SK-N-SH (cell line): ENCODE data around the gene CLCN3. TPM values are rescaled to one million over a fixed set of nuclear protein-coding genes. Genes with fewer than 3 reads are reported as not detected.
"Not testable (repeated sequence)": the region's sequence is repeated elsewhere in the genome, so short reads cannot be mapped to it uniquely, and the experiment has no call there.

Experiments used
- CTCF ChIA-PET: fragments of 300-600, 350-600 bp; formaldehyde crosslinking; extraction: SDS; loops from one replicate; lab custom pipeline; 2021; lab: Yijun Ruan, JAX
- POLR2A ChIA-PET: fragments of 350-600 bp; sonication (Branson Sonifier 250); formaldehyde crosslinking; extraction: SDS; loops from one replicate; lab custom pipeline; 2020; ENCODE audit warnings: antibody characterized with exemption, inconsistent platforms; lab: Yijun Ruan, JAX
- DNase-seq: peaks from one replicate; pipeline ENCODE4 v3.0.0; 2012
- H2AFZ ChIP-seq: fragments of 200-600 bp; sonication (generic); 2 replicates; pipeline ENCODE4 v1.8.1; 2016; ENCODE audit warnings: antibody characterized with exemption, mild to moderate bottlenecking, low read depth
- H3F3A ChIP-seq: fragments of 200-600 bp; sonication (generic); replicated peaks from 2 replicates; pipeline ENCODE3; 2016; ENCODE audit warnings: antibody characterized with exemption, mild to moderate bottlenecking; ENCODE audit not compliant: insufficient read depth
- H3K27ac ChIP-seq, 2 experiments: fragments of 200-500 bp in 1 of 2; fragments of 200-600 bp in 1 of 2; sonication (Bioruptor generic) in 1 of 2; sonication (generic), shearing (Covaris generic) in 1 of 2; 2 replicates each; pipeline versions ENCODE4 v1.5.1 to v1.6.1; 2014 to 2016; ENCODE audit warnings: low read depth in 2 of 2, inconsistent platforms in 1 of 2, low read length in 1 of 2, mild to moderate bottlenecking in 1 of 2, mixed read lengths in 1 of 2
- H3K27me3 ChIP-seq: fragments of 200-600 bp; sonication (generic), shearing (Covaris generic); 2 replicates; pipeline ENCODE4 v1.6.1; 2016; ENCODE audit warnings: mixed run types; ENCODE audit not compliant: insufficient read depth
- H3K36me3 ChIP-seq, 2 experiments: fragments of 200-500 bp in 1 of 2; fragments of 200-600 bp in 1 of 2; sonication (Bioruptor generic) in 1 of 2; sonication (generic) in 1 of 2; replicated peaks in 1 of 2; 2 replicates each; pipeline versions ENCODE3 to v1.5.1; 2014 to 2016; ENCODE audit warnings: low read length in 1 of 2, mild to moderate bottlenecking in 1 of 2; ENCODE audit not compliant: insufficient read depth in 2 of 2, control insufficient read depth in 1 of 2
- H3K4me1 ChIP-seq, 2 experiments: fragments of 200-500 bp in 1 of 2; fragments of 200-600 bp in 1 of 2; sonication (Bioruptor generic) in 1 of 2; sonication (generic), shearing (Covaris generic) in 1 of 2; 2 replicates each; pipeline versions ENCODE4 v1.5.1 to v1.6.1; 2014 to 2016; ENCODE audit warnings: low read depth in 1 of 2, low read length in 1 of 2, mixed run types in 1 of 2; ENCODE audit not compliant: insufficient read depth in 2 of 2, control insufficient read depth in 1 of 2
- H3K4me2 ChIP-seq: fragments of 200-600 bp; sonication (generic), shearing (Covaris generic); 2 replicates; pipeline ENCODE4 v1.6.1; 2017; ENCODE audit warnings: mixed run types
- H3K4me3 ChIP-seq, 2 experiments: fragments of 200-500 bp in 1 of 2; fragments of 200-600 bp in 1 of 2; sonication (Bioruptor generic) in 1 of 2; sonication (generic), shearing (Covaris generic) in 1 of 2; 2 replicates each; pipeline versions ENCODE4 v1.5.1 to v1.8.1; 2014 to 2016; ENCODE audit warnings: low read depth in 2 of 2, inconsistent platforms in 1 of 2, low read length in 1 of 2, mild to moderate bottlenecking in 1 of 2, mixed read lengths in 1 of 2, moderate library complexity in 1 of 2
- H3K79me2 ChIP-seq: fragments of 200-600 bp; sonication (generic); 2 replicates; pipeline ENCODE4 v1.8.1; 2017; ENCODE audit warnings: mild to moderate bottlenecking; ENCODE audit not compliant: insufficient read depth
- H3K9ac ChIP-seq: fragments of 200-600 bp; sonication (generic); 2 replicates; pipeline ENCODE4 v1.6.1; 2017; ENCODE audit warnings: mixed run types
- H3K9me2 ChIP-seq: fragments of 200-600 bp; sonication (generic); 2 replicates; pipeline ENCODE4 v1.6.1; 2017; ENCODE audit warnings: mixed run types
- H3K9me3 ChIP-seq: fragments of 200-600 bp; sonication (generic); 2 replicates; pipeline ENCODE4 v1.6.1; 2017; ENCODE audit warnings: mixed run types, mild to moderate bottlenecking, moderate library complexity
- H4K20me1 ChIP-seq: fragments of 200-600 bp; sonication (generic); 2 replicates; pipeline ENCODE4 v1.6.1; 2017; ENCODE audit warnings: mild to moderate bottlenecking, mixed run types; ENCODE audit not compliant: insufficient read depth
- CHD2 ChIP-seq: fragments of 150-350 bp; IDR thresholded peaks from 2 replicates; pipeline ENCODE4 v1.6.1; 2018; ENCODE audit warnings: low read length; ENCODE audit not compliant: partially characterized antibody
- CTCF ChIP-seq: fragments of 200-600 bp; sonication (generic); IDR thresholded peaks from 2 replicates; pipeline ENCODE4 v1.6.1; 2017; ENCODE audit warnings: antibody characterized with exemption, mild to moderate bottlenecking, moderate library complexity
- EP300 ChIP-seq, 2 experiments: IDR thresholded peaks; 2 replicates each; pipeline versions ENCODE4 v1.4.0 to v1.6.1; 2012; ENCODE audit warnings: borderline replicate concordance in 1 of 2, low read depth in 1 of 2, low read length in 1 of 2
- EZH2phosphoT487 ChIP-seq: fragments of 200-600 bp; sonication (generic); IDR thresholded peaks from 2 replicates; pipeline ENCODE4 v1.6.1; 2017; ENCODE audit warnings: low read depth, mixed run types, mild to moderate bottlenecking, antibody characterized with exemption, moderate library complexity, borderline replicate concordance
- FOXJ3 ChIP-seq: sonication (generic); formaldehyde crosslinking; IDR thresholded peaks from 2 replicates; pipeline ENCODE4 v1.5.1; 2020; ENCODE audit warnings: mild to moderate bottlenecking, missing genetic modification reagents
- GABPA ChIP-seq: IDR thresholded peaks from 2 replicates; pipeline ENCODE4 v1.4.0; 2012; ENCODE audit warnings: low read depth, mild to moderate bottlenecking
- GATA2 ChIP-seq: sonication (generic); formaldehyde crosslinking; IDR thresholded peaks from 2 replicates; pipeline ENCODE4 v1.5.0; 2020; ENCODE audit warnings: mild to moderate bottlenecking, missing genetic modification reagents
- JUND ChIP-seq: IDR thresholded peaks from 2 replicates; pipeline ENCODE4 v1.4.0; 2012
- MXI1 ChIP-seq: IDR thresholded peaks from 2 replicates; pipeline ENCODE4 v1.6.1; 2012; ENCODE audit warnings: mild to moderate bottlenecking, low read depth, low read length, improper control_type of control experiment
- NFIC ChIP-seq: IDR thresholded peaks from 2 replicates; pipeline ENCODE4 v1.4.0; 2012; ENCODE audit warnings: borderline replicate concordance
- PBX3 ChIP-seq: IDR thresholded peaks from 2 replicates; pipeline ENCODE4; 2012
- POLR2AphosphoS5 ChIP-seq: IDR thresholded peaks from 2 replicates; pipeline ENCODE4 v1.6.1; 2012; ENCODE audit warnings: low read depth, low read length
- RAD21 ChIP-seq: IDR thresholded peaks from 2 replicates; pipeline ENCODE4 v1.6.1; 2012; ENCODE audit warnings: mild to moderate bottlenecking, low read length
- RFX5 ChIP-seq: IDR thresholded peaks from 2 replicates; pipeline ENCODE4 v1.6.1; 2012; ENCODE audit warnings: mild to moderate bottlenecking, improper control_type of control experiment, low read length
- RXRA ChIP-seq: IDR thresholded peaks from 2 replicates; pipeline ENCODE4 v1.4.0; 2012; ENCODE audit warnings: low read depth, mild to moderate bottlenecking, borderline replicate concordance
- TCF12 ChIP-seq: IDR thresholded peaks from 2 replicates; pipeline ENCODE4 v1.4.0; 2012
- TEAD4 ChIP-seq: IDR thresholded peaks from 2 replicates; pipeline ENCODE4 v1.4.0; 2012; ENCODE audit warnings: mild to moderate bottlenecking, borderline replicate concordance; ENCODE audit not compliant: insufficient read depth
- WGBS: methylation state at CpG from one replicate; pipeline ENCODE4 v1.1.6; 2017; ENCODE audit warnings: low lambda C conversion rate; 5-methylcytosine and 5-hydroxymethylcytosine counted together
- polyA plus RNA-seq, 3 experiments: library from polyadenylated mRNA; depleted of rRNA; stranded (reverse); fragments of >200 nt; gene quantifications; 2 replicates each; pipeline ENCODE4 v1.2.3, GENCODE V29; 2012

CLCN3 gene
- polyA plus RNA-seq, 1 of the 3 experiments (the other 2 are of a cell fraction), result 11.8 TPM

GRCh38 chr4:169621731-169622492 lies 1.5 kb downstream of the CLCN3 start:
- DNase-seq, result peak; percentile 22
- Histone ChIP-seq H3K79me2 (peaks cover 64% of the 10 kb centered on the region), H3K9me3 (no peaks in the 10 kb centered on the region), H3K27ac (peak overlapping the region; percentile 69 to 97), H3K4me1 (peaks cover 0 to 11% of the 10 kb centered on the region in 2 experiments; a peak in 2 of 4 replicates), H3K4me3 (peak overlapping the region; percentile 83 to 92), H4K20me1 (no peaks in the 10 kb centered on the region), H3K9me2 (no peaks in the 10 kb centered on the region), H3K27me3 (no peaks in the 10 kb centered on the region), H3F3A (peaks cover 7% of the 10 kb centered on the region), H2AFZ (no peak overlapping the region), H3K9ac (peak overlapping the region; percentile 98; the same call in 1 of the 2 replicates), H3K36me3 (no peaks in the 10 kb centered on the region), H3K4me2 (peak overlapping the region; percentile 82)
- WGBS, result 3% methylated on average over 6 of the region's 6 CpGs
- TF ChIP-seq NFIC (peak; percentile 74), RFX5 (no peak), JUND (peak; percentile 9; the same call in 1 of the 2 replicates), EP300 (IDR thresholded peaks at IDR 0.05; ENCODE audit: borderline replicate concordance in 1 of 2, low read depth in 1 of 2, low read length in 1 of 2) (peak in 1 of 2 experiments; percentile 13; a peak in 1 of 4 replicates), TCF12 (peak; percentile 26; the same call in 1 of the 2 replicates), GABPA (no peak), PBX3 (peak; percentile 53)
- ChIA-PET CTCF (interaction anchor here (1.1 kb wide), 1 partner anchor 9 kb away, joined by 3 read pairs; no protein-coding TSS in a partner anchor), POLR2A (no interaction called here)

- Histone ChIP-seq H3K4me3 (peak overlapping the region; percentile 83 to 92; a peak in 2 of 4 replicates), H3K4me1 (peaks cover 0 to 11% of the 10 kb centered on the region in 2 experiments; a peak in 2 of 4 replicates), H3K9ac (peak overlapping the region; percentile 98; the same call in 1 of the 2 replicates), H4K20me1 (peaks cover 4% of the 10 kb centered on the region; the same call in 1 of the 2 replicates), H3K9me3 (no peaks in the 10 kb centered on the region), H2AFZ (no peak overlapping the region), H3K4me2 (peak overlapping the region; percentile 82; the same call in 1 of the 2 replicates), H3K9me2 (no peaks in the 10 kb centered on the region), H3K27ac (peak overlapping the region; percentile 69 to 97), H3K79me2 (peaks cover 70% of the 10 kb centered on the region), H3K27me3 (no peaks in the 10 kb centered on the region), H3F3A (peaks cover 11% of the 10 kb centered on the region), H3K36me3 (no peaks in the 10 kb centered on the region)
- no peak for TF ChIP-seq JUND
- TF ChIP-seq RAD21, result no peak
- TF ChIP-seq PBX3, result no peak
- TF ChIP-seq CTCF, result no peak
- no peak for TF ChIP-seq RXRA
- no peak for TF ChIP-seq TEAD4
- no peak for TF ChIP-seq EZH2phosphoT487
- no peak for TF ChIP-seq MXI1
- TF ChIP-seq FOXJ3, result no peak
- no peak for TF ChIP-seq GABPA
- no peak for TF ChIP-seq CHD2
- no peak for TF ChIP-seq GATA2 (CRISPR knock-in tag)
- no peak for TF ChIP-seq POLR2AphosphoS5
- no peak for TF ChIP-seq EP300 (IDR thresholded peaks at IDR 0.05; ENCODE audit: borderline replicate concordance in 1 of 2, low read depth in 1 of 2, low read length in 1 of 2)
- TF ChIP-seq RFX5, result no peak
- no peak for TF ChIP-seq NFIC
- TF ChIP-seq TCF12, result no peak
- CTCF ChIA-PET, result no interaction called here
- POLR2A ChIA-PET, result no interaction called here
- DNase-seq, result no peak
- WGBS, result 37% methylated on average over 4 of the region's 4 CpGs
These were observed 2.2 kb downstream of the CLCN3 start for GRCh38 chr4:169622566-169622965.

- DNase-seq, H3K36me3 ChIP-seq, H3K9me2 ChIP-seq, H3K4me3 ChIP-seq, H4K20me1 ChIP-seq, POLR2A ChIA-PET, H3K27ac ChIP-seq, H3K9me3 ChIP-seq, H2AFZ ChIP-seq, H3K27me3 ChIP-seq, H3K4me2 ChIP-seq, H3K9ac ChIP-seq: not testable (repeated sequence)
- Histone ChIP-seq H3F3A (peaks cover 13% of the 10 kb centered on the region), H3K79me2 (peaks cover 83% of the 10 kb centered on the region), H3K4me1 (peaks cover 0 to 11% of the 10 kb centered on the region in 2 experiments; a peak in 2 of 4 replicates)
- CTCF ChIA-PET, result interaction anchor here (1.2 to 1.3 kb wide), 2 partner anchors 11 kb away, joined by 4 to 5 read pairs; partner anchors contain the start of gene NEK1
- 97% methylated on average over 6 of the region's 6 CpGs for WGBS
These were observed 3.6 kb downstream of the CLCN3 start for GRCh38 chr4:169624012-169624411.
